NK-92 (cell line): ENCODE measurements around the gene EXOC2.

Experiments
- DNase-seq: peaks from one replicate; lab custom pipeline; 2025; ENCODE audit not compliant: unreplicated experiment; lab: John Stamatoyannopoulos, UW

The EXOC2 gene

GRCh38 chr6:692858-693722 is at the start of gene EXOC2:
TSS of gene EXOC2 (minus strand) at chr6:693139. CDS start at chr6:637818, 55,321 bp downstream.
- DNase-seq = no peak

GRCh38 chr6:741410-742339 is 48.7 kb upstream of the EXOC2 start:
- DNase-seq = no peak

- DNase-seq = no peak
These were observed 43.9 kb upstream of the EXOC2 start for GRCh38 chr6:736657-737446.

- no peak for DNase-seq
These were observed 40.7 kb upstream of the EXOC2 start for GRCh38 chr6:733431-734219.

GRCh38 chr6:731924-732323 is 39.0 kb upstream of the EXOC2 start:
- no peak for DNase-seq

GRCh38 chr6:729606-730320 is 36.8 kb upstream of the EXOC2 start:
- DNase-seq = no peak

GRCh38 chr6:727856-728255 is 34.9 kb upstream of the EXOC2 start:
- no peak for DNase-seq

GRCh38 chr6:723540-723939 is 30.6 kb upstream of the EXOC2 start:
- no peak for DNase-seq

- no peak for DNase-seq
These were observed 29.7 kb upstream of the EXOC2 start for GRCh38 chr6:722608-723007.

- DNase-seq = no peak
These were observed 29.2 kb upstream of the EXOC2 start for GRCh38 chr6:722077-722524.

- no peak for DNase-seq
These were observed 25.4 kb upstream of the EXOC2 start for GRCh38 chr6:718345-718744.

GRCh38 chr6:717135-717534 is 24.2 kb upstream of the EXOC2 start:
- no peak for DNase-seq

- no peak for DNase-seq
These were observed 23.0 kb upstream of the EXOC2 start for GRCh38 chr6:715709-716491.

- DNase-seq = no peak
These were observed 21.2 kb upstream of the EXOC2 start for GRCh38 chr6:714100-714499.

GRCh38 chr6:713351-713750 is 20.4 kb upstream of the EXOC2 start:
- no peak for DNase-seq

GRCh38 chr6:712805-713204 is 19.9 kb upstream of the EXOC2 start:
- no peak for DNase-seq

GRCh38 chr6:711925-712324 is 19.0 kb upstream of the EXOC2 start:
- DNase-seq = no peak

GRCh38 chr6:710601-711571 is 17.9 kb upstream of the EXOC2 start:
- DNase-seq = no peak
